DOHH2 (cell line): ENCODE results near the gene SCUBE1.

Experiments used
- EZH2phosphoT487 ChIP-seq: fragments of 200-600 bp; sonication (generic); IDR thresholded peaks from 2 replicates; pipeline ENCODE4 v1.6.1; 2017; ENCODE audit warnings: borderline replicate concordance, mild to moderate bottlenecking, antibody characterized with exemption, low read length, moderate library complexity, mixed read lengths
- TF ChIP-seq, protein P1 (sequence below): fragments of 200-600 bp; sonication (generic); IDR thresholded peaks from one replicate; pipeline ENCODE4 v1.5.1; 2014; ENCODE audit warnings: antibody characterized with exemption, mild to moderate bottlenecking, low read depth, low read length; ENCODE audit not compliant: poor library complexity, severe bottlenecking

DNA sequence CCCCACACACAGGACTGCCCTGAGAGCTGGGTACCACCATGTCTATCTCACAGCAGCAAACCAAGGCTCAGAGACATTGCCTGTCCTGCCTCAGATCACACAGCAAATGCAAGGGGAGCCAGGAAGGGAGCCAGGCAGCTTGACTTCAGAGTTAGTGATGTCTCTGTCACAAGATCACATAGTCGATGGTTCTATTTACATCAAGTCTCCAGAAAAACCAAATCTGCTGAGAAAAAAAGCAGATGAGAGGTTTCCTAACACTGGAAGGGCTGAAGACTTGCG lies 16.1 kb downstream of the SCUBE1 start:
- TF ChIP-seq, protein P1, sequence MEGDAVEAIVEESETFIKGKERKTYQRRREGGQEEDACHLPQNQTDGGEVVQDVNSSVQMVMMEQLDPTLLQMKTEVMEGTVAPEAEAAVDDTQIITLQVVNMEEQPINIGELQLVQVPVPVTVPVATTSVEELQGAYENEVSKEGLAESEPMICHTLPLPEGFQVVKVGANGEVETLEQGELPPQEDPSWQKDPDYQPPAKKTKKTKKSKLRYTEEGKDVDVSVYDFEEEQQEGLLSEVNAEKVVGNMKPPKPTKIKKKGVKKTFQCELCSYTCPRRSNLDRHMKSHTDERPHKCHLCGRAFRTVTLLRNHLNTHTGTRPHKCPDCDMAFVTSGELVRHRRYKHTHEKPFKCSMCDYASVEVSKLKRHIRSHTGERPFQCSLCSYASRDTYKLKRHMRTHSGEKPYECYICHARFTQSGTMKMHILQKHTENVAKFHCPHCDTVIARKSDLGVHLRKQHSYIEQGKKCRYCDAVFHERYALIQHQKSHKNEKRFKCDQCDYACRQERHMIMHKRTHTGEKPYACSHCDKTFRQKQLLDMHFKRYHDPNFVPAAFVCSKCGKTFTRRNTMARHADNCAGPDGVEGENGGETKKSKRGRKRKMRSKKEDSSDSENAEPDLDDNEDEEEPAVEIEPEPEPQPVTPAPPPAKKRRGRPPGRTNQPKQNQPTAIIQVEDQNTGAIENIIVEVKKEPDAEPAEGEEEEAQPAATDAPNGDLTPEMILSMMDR = no peak
- TF ChIP-seq EZH2phosphoT487 = no peak
